Epithelial cell of alveolus of lung (primary cell): ENCODE results near the gene RPL10L. TPM values are rescaled to one million over a fixed set of nuclear protein-coding genes. Genes with fewer than 3 reads are reported as not detected.

ENCODE experiments used
- total RNA-seq: library from RNA; depleted of rRNA; stranded (reverse); fragments of >200 nt; gene quantifications from 2 replicates; pipeline ENCODE4 v1.2.1, GENCODE V29; 2015

RPL10L gene
- total RNA-seq = not detected in 2 replicates

GRCh38 chr14:46651526-46652144, at the start of gene RPL10L:
RPL10L (minus strand) TSS chr14:46651781; CDS start chr14:46651736, 45 bp downstream.

